Right lobe of liver (tissue), 6 donors: ENCODE measurements around the gene RGPD3. TPM values are rescaled to one million over a fixed set of nuclear protein-coding genes. Genes with fewer than 3 reads are reported as not detected.
A peak's percentile ranks its signal among the peaks of the same experiment; 100 is the strongest.
"Not testable (repeated sequence)": the region's sequence is repeated elsewhere in the genome, so short reads cannot be mapped to it uniquely, and the experiment has no call there.

Source experiments
- ATAC-seq, 4 donors: fragments of 200-7000 bp; cut with Tn5 transposase; one replicate each; pipeline ENCODE4 v1.9.1; 2020; ENCODE audit warnings: mild to moderate bottlenecking in 4 of 4, moderate library complexity in 4 of 4
- DNase-seq, 3 donors: peaks; one replicate each; pipeline ENCODE4 v3.0.0-alpha.2; 2020
- H3K27ac ChIP-seq, 3 donors: fragments of 200-600 bp; one replicate each; pipeline ENCODE4 v1.8.0; 2022
- H3K27me3 ChIP-seq, 2 donors: fragments of 200-600 bp; one replicate each; pipeline ENCODE4 v1.8.0; 2022
- H3K36me3 ChIP-seq, 4 donors: fragments of 200-600 bp; sonication (generic) in 1 of 4; one replicate each; pipeline versions ENCODE4 v1.5.1 to v1.8.0; 2017 to 2022; ENCODE audit warnings: control low read depth in 1 of 4
- H3K4me1 ChIP-seq, 4 donors: fragments of 200-600 bp; sonication (generic) in 1 of 4; one replicate each; pipeline versions ENCODE4 v1.5.1 to v1.8.0; 2017 to 2022; ENCODE audit warnings: control low read depth in 1 of 4
- H3K4me3 ChIP-seq, 3 donors: fragments of 200-600 bp; one replicate each; pipeline ENCODE4 v1.8.0; 2022
- H3K9me3 ChIP-seq, 4 donors: fragments of 200-600 bp; sonication (generic) in 1 of 4; one replicate each; pipeline versions ENCODE4 v1.5.1 to v1.8.0; 2017 to 2022; ENCODE audit warnings: control low read depth in 1 of 4
- whole genome bisulfite sequencing: methylation state at CpG from one replicate; pipeline ENCODE4 v1.1.6; 2018; ENCODE audit warnings: low coverage, low lambda C conversion rate; ENCODE audit not compliant: insufficient coverage; ENCODE audit errors: missing lambda C conversion rate; 5-methylcytosine and 5-hydroxymethylcytosine counted together
- intact Hi-C, 2 donors: fragments of 100-400 bp; cut with DNase I; formaldehyde crosslinking; loops; one replicate each; pipeline versions ENCODE4 v1.11.2 to v1.14.1; 2022
- total RNA-seq, 6 experiments: library from RNA; depleted of rRNA in 2 of 6; stranded (reverse); fragments of >200 nt in 2 of 6; fragmentation: NEBNext Ultra II Directional in 3 of 6; extraction: Animal tissue kit (Norgen Biotek cat#: 25700) in 3 of 6; gene quantifications; one replicate each; pipeline versions ENCODE4 v1.1.0 to v1.2.4, GENCODE V29; 2016 to 2023
- donor health status: DM: no; HTN: yes; CAD: no.
- donor health status: DM: no; HTN: no; CAD: no.
- donor health status: DM: no; HTN: no; CAD: no.
- donor health status: DM: no; HTN: yes; CAD: no.
- donor health status: DM: no; HTN: yes; CAD: no.

RGPD3 gene
- total RNA-seq, 6 experiments from 2014 or later, result 0.11 to 0.31 (median 0.15) TPM

DNA sequence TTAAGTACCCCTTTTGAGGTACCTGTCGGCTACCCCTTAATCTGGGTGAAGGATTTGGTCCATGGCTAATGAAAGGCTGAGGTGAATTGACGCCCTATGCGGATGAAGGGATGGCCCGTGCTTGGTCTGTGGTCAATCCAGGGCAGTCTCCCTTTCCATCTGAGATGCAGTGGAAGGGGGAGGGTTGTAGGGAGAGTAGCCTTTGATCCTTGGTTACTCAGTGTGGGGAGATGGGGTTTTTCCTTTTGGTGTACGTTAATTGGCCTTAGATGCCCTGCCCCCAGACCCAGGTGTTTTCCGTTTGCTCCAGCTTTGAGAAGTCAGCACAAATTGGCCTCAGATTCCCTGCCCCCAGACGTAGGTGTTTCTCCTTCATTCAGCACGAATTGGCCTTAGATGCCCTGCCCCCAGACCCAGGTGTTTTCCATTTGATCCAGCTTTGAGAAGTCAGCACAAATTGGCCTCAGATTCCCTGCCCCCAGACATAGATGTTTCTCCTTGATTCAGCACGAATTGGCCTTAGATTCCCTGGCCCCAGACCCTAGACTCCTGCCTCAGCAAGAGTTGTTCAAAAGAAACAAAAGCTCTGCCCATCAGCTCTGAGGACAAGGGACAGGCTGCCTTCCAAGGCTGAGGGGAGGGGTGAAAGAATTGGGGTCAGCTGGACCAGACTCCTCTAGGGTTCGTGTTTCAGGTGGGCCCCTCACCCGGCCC lies 40.6 kb upstream of the RGPD3 start:
- intact Hi-C loops, H3K4me1 ChIP-seq, H3K9me3 ChIP-seq, H3K27me3 ChIP-seq, H3K27ac ChIP-seq, H3K4me3 ChIP-seq, DNase-seq, H3K36me3 ChIP-seq: not testable (repeated sequence)
- WGBS, result 20% methylated on average over 2 of the region's 11 CpGs
- ATAC-seq, result peak in 1 of 4 donors; percentile 53

DNA sequence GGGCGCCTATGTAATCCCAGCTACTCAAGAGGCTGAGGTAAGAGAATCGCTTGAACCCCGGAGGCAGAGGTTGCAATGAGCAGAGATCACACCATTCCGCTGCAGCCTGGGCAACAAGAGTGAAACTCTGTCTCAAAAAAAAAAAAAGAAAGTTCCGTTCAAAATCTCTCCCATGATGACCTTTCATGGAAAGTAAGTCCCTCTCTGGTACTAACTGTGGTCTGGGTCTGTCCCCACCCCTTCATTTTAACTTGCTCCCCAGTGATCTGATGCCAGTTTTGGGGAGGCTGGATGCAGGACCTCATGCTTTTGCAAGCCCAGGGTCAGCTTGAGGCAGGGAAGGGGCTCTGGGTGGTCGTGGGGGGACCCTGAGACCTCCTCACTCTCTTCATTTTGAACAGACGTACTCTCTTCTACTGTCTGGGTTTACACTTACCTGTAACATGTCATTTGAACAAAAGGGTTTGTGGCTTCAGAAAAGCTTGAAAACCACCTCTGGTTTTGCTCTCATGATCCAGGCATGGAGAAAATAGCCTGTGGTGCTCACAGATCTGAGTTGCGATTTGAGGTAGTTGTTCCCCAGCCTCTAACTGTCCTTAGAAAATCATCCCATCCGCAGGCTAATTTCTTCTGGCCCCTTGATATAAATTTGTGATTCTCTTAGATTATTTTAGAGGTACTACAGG lies 37.9 kb upstream of the RGPD3 start:
- H3K27ac ChIP-seq, H3K9me3 ChIP-seq, intact Hi-C loops, DNase-seq, H3K4me3 ChIP-seq, H3K36me3 ChIP-seq, ATAC-seq, H3K4me1 ChIP-seq, H3K27me3 ChIP-seq: not testable (repeated sequence)
- 67% methylated on average over 6 of the region's 9 CpGs for WGBS

DNA sequence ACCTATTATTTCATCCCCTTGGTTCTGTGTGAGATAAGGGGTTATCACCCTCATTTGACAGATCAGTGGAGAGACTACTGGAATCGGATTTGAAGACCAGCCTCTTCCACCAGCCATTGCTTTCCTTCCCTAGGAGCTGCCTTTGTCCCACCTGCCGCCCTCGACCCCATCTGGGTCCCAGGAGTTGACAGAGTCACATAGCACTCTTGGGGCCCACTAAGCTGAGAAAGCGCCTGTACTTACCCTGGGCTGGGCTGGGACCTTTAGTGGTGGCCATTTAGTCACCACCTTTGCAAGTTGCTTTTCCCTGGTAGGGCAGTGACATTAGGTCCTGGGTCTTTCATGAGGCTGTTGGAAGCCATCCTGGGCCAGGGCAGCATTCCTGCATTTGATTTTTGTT lies 36.6 kb upstream of the RGPD3 start:
- intact Hi-C loops, H3K4me1 ChIP-seq, H3K27me3 ChIP-seq, DNase-seq, H3K27ac ChIP-seq, H3K36me3 ChIP-seq, H3K9me3 ChIP-seq, H3K4me3 ChIP-seq: not testable (repeated sequence)
- WGBS, result no CpG with 5 or more reads among the region's 4 CpGs
- peak in 1 of 4 donors; percentile 28 for ATAC-seq

DNA sequence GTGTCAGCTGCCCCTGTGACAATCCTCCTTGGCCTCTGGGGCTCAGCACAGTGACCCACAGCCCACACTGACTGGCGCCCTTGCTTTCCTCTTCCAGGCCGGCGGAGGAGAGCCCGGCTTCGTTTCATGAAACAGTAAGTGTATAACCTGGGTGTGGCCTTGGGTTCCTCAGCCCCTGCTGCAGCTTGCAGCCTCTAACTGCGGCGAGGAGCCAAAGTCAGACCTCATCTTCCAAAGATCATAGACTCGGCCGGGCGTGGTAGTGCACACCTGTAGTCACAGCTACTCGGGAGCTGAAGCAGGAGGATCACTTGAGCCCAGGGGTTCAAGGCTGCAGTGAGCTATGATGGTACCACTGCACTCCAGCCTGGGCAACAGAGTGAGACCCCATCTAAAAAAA lies 36.0 kb upstream of the RGPD3 start:
- H3K4me1 ChIP-seq, H3K27me3 ChIP-seq, DNase-seq, H3K9me3 ChIP-seq, intact Hi-C loops, H3K27ac ChIP-seq, ATAC-seq, H3K36me3 ChIP-seq, H3K4me3 ChIP-seq: not testable (repeated sequence)
- WGBS, result 100% methylated on average over 1 of the region's 11 CpGs

DNA sequence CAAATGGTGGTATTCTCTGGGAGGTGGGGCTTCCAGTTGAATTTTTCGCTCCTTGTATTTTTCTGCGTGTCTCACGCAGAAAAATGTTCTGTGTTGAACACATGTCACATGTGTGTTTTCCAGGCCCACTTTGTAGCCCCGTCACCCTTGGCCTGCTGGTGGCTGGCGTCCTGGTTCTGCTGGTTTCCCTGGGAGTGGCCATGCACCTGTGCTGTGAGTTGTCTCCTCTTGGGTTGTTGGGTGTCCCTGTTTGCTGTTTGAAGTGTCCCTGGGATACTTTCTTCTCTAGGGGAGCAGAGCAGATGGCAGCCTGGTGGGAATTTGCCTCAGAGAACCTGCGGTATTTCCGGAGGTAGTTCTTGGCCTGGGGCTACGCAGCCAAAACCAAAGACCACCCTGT lies 34.1 kb upstream of the RGPD3 start:
- DNase-seq, intact Hi-C loops, ATAC-seq, H3K36me3 ChIP-seq, H3K4me1 ChIP-seq, H3K9me3 ChIP-seq, H3K27me3 ChIP-seq, H3K4me3 ChIP-seq, H3K27ac ChIP-seq: not testable (repeated sequence)
- 89% methylated on average over 3 of the region's 8 CpGs for WGBS

DNA sequence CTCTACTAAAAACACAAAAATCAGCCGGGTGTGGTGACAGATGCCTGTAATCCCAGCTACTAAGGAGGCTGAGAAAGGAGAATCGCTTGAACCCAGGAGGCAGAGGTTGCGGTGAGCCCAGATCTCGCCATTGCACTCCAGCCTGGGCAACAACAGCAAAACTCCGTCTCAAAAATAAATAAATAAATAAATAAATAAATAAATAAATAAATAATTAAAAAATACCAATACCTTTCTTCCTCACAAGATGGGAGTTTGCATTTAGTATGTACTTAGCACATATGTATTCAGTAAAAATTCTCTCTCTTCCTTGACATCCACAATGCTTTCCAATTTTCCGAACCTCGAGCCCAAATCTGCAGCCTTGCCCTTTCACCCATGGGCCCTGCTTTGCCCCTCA lies 32.1 kb upstream of the RGPD3 start:
- WGBS, result 87% methylated on average over 4 of the region's 7 CpGs
- H3K4me1 ChIP-seq, H3K36me3 ChIP-seq, intact Hi-C loops, ATAC-seq, H3K9me3 ChIP-seq, H3K4me3 ChIP-seq, DNase-seq, H3K27ac ChIP-seq, H3K27me3 ChIP-seq: not testable (repeated sequence)

DNA sequence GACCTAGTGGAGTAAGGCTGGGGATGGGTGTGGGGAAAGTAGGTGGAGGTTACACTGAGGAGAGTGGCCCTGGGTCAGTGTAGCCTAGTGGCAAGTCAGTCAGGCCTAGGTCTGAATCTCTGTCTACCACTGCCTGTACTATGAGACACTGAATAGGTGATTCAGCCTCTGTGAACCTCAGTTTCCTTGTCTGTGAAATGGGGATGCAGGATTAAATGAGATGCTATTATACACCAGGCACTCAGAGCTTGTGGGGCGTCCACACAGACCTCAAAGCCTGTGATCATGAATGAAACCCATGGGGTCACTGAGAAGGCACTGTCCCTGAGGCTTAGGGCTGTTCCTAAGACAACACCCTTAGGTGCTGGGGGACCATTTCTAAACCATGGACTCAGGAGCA lies 30.3 kb upstream of the RGPD3 start:
- ATAC-seq, result peak in 1 of 4 donors; percentile 13
- H3K4me3 ChIP-seq, H3K27me3 ChIP-seq, intact Hi-C loops, H3K27ac ChIP-seq, H3K4me1 ChIP-seq, DNase-seq, H3K9me3 ChIP-seq, H3K36me3 ChIP-seq: not testable (repeated sequence)
- WGBS, result no CpG with 5 or more reads among the region's 1 CpG

DNA sequence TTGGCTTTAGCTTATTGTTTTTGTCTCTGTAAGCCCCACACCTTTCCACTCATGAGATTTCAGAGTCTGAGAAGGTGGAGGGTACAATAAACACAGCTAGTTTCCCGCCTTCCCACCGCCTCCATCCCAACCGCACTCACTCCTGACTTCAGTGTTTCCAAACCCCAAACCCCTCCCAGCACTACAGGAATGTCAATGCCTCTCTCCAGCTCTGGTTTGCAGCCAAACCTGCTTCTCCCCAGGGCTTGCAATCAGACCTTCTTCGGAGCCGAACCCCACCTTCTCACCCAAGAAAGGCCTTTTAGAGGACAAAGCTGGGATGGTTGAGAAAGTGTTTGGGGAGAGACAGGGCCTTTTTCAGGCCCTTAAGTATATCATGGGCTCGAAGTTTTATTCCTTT lies 24.7 kb upstream of the RGPD3 start:
- H3K4me3 ChIP-seq, H3K9me3 ChIP-seq, H3K27me3 ChIP-seq, DNase-seq, H3K4me1 ChIP-seq, H3K36me3 ChIP-seq, H3K27ac ChIP-seq, intact Hi-C loops, ATAC-seq: not testable (repeated sequence)
- 39% methylated on average over 6 of the region's 6 CpGs for WGBS

DNA sequence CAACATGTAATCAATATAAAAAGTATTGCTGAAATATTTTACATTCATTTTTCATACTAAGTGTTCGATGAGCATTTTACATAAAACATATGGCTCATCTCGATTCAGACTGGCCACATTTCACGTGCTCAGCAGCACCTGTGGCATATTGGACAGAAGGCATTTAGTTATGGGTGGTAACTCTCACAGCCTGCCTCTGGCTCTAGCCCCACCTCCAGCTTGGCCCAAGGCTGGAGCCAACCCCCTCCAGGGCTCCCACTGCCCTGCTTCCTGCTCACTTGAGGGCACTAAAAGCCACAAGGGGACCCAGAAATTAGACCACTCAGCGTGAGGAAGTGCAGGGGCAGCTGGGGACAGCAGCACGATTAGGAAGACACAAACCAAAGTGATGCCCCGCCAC lies 24.2 kb upstream of the RGPD3 start:
- H3K27me3 ChIP-seq, H3K27ac ChIP-seq, DNase-seq, H3K4me1 ChIP-seq, H3K4me3 ChIP-seq, ATAC-seq, H3K36me3 ChIP-seq, H3K9me3 ChIP-seq, intact Hi-C loops: not testable (repeated sequence)
- 90% methylated on average over 2 of the region's 6 CpGs for WGBS

DNA sequence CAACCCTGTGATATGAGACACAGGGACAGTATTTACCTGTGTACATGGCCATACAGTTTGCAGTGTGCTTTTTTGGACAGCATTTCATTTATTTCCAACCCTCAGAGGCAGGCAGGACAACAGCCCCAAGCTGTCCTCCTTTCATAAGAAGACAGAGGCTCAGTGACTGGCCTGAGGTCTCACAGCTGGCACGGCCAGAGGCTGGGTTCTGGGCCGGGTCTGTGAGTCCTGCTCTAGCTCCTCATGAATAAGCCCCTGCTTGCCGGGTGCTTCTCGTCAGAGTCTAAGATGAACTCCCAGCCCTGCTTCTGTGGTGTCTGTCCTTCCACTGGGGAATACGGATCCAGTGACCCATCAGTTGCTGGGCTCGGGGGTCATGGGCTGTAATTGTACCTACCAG lies 21.5 kb upstream of the RGPD3 start:
- H3K9me3 ChIP-seq, H3K4me1 ChIP-seq, DNase-seq, H3K36me3 ChIP-seq, H3K27me3 ChIP-seq, intact Hi-C loops, H3K4me3 ChIP-seq, ATAC-seq, H3K27ac ChIP-seq: not testable (repeated sequence)
- WGBS, result no CpG with 5 or more reads among the region's 6 CpGs

DNA sequence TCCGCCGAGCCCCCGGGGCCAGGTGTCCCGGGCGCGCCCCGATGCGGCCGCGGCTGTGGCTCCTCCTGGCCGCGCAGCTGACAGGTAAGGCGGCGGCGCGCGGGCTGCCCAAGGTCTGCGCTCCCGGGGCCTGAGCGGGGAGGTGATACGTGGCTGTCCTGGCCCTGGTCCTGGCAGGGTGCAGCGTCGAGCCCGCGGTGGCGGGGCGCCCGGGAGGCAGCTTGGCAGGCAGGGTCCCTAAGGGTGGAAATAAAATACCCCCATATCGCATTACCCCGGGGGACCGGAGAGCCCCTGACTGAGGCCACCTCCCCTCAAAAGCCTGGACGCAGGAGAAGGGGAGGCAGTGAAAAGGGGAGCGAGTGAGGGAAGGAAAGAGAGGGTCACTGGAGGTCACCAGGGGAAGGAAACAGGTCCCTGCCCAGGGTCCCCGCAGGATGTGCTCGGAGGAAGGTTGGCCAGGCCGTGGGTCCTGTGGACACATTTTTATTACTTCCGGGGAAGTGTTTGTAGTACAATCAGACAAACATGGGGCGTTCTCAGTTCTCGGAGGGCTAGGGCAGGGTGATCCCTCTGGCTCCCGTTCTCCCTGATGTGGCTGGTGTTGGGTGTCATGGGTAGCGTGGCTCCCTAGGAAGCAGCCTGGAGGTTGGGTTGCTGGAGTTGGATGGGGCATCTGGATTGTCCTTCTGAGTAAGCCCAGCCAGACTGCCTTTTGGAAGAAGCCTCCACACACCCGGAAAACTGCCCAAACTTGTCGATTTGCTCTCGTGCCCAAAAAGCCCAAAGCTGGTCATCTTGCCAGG lies 19.4 kb upstream of the RGPD3 start:
- DNase-seq, H3K9me3 ChIP-seq, H3K27me3 ChIP-seq, H3K4me1 ChIP-seq, H3K36me3 ChIP-seq, H3K4me3 ChIP-seq, intact Hi-C loops, H3K27ac ChIP-seq: not testable (repeated sequence)
- WGBS, result 23% methylated on average over 17 of the region's 44 CpGs
- ATAC-seq, result peak in 1 of 4 donors; percentile 8
